HepG2 (cell line): Measurements from ENCODE around the gene TRIM7. TPM values are rescaled to one million over a fixed set of nuclear protein-coding genes. Genes with fewer than 3 reads are reported as not detected.

Source experiments
- ATM ChIP-seq: fragments of 450-650 bp; IDR thresholded peaks from 2 replicates; pipeline ENCODE4 v1.7.1; 2017; ENCODE audit warnings: mild to moderate bottlenecking, borderline replicate concordance
- BCL6 ChIP-seq: IDR thresholded peaks from 2 replicates; pipeline ENCODE4 v1.6.1; 2016; ENCODE audit warnings: missing genetic modification reagents, missing compliant biosample characterization
- BORCS8-MEF2B ChIP-seq: sonication (generic); formaldehyde crosslinking; IDR thresholded peaks from 2 replicates; pipeline ENCODE4 v1.8.0; 2022; ENCODE audit warnings: mild to moderate bottlenecking, missing genetic modification reagents
- DMAP1 ChIP-seq: IDR thresholded peaks from 2 replicates; pipeline ENCODE4 v1.6.1; 2016
- FLYWCH1 ChIP-seq: sonication (generic); formaldehyde crosslinking; IDR thresholded peaks from 2 replicates; pipeline ENCODE4 v1.8.1; 2023; ENCODE audit warnings: mild to moderate bottlenecking, missing genetic modification reagents
- FOXC1 ChIP-seq: sonication (generic); formaldehyde crosslinking; IDR thresholded peaks from 2 replicates; pipeline ENCODE4 v1.8.0; 2022; ENCODE audit warnings: mild to moderate bottlenecking, missing genetic modification reagents, borderline replicate concordance
- MAFK ChIP-seq, 2 experiments: IDR thresholded peaks in 1 of 2; conservative IDR thresholded peaks in 1 of 2; 2 replicates each; pipeline ENCODE4 v1.6.1; 2011; ENCODE audit warnings: improper control_type of control experiment in 2 of 2, low read length in 2 of 2
- MIER3 ChIP-seq: IDR thresholded peaks from 2 replicates; pipeline ENCODE4 v1.6.1; 2016; ENCODE audit warnings: missing compliant biosample characterization, borderline replicate concordance
- RFX5 ChIP-seq: IDR thresholded peaks from 2 replicates; pipeline ENCODE4 v1.6.1; 2011; ENCODE audit warnings: low read depth, low read length, improper control_type of control experiment
- ZNF235 ChIP-seq: sonication (generic); formaldehyde crosslinking; IDR thresholded peaks from 2 replicates; pipeline ENCODE4 v1.8.1; 2023; ENCODE audit warnings: mild to moderate bottlenecking, missing genetic modification reagents, borderline replicate concordance
- ZNF33A ChIP-seq: sonication (generic); formaldehyde crosslinking; IDR thresholded peaks from 2 replicates; pipeline ENCODE4 v1.5.1; 2020; ENCODE audit warnings: missing genetic modification reagents, mild to moderate bottlenecking, moderate library complexity, borderline replicate concordance
- ZNF343 ChIP-seq: sonication (generic); formaldehyde crosslinking; IDR thresholded peaks from 2 replicates; pipeline ENCODE4 v1.4.0; 2020; ENCODE audit warnings: mild to moderate bottlenecking, missing genetic modification reagents
- ZNF510 ChIP-seq: sonication (generic); formaldehyde crosslinking; IDR thresholded peaks from 2 replicates; pipeline ENCODE4 v1.4.0; 2020; ENCODE audit warnings: low read depth, mild to moderate bottlenecking, missing genetic modification reagents
- ZNF570 ChIP-seq: sonication (generic); formaldehyde crosslinking; IDR thresholded peaks from 2 replicates; pipeline ENCODE4 v1.4.0; 2020; ENCODE audit warnings: mild to moderate bottlenecking, missing genetic modification reagents, borderline replicate concordance
- polyA plus RNA-seq, 8 experiments: library from polyadenylated mRNA; depleted of rRNA in 3 of 8; stranded (reverse) in 7 of 8; unstranded in 1 of 8; fragments of >200 nt; fragmentation: Illumina TruSeq in 4 of 8; extraction: Trizol in 4 of 8; gene quantifications; 2 replicates each; pipeline versions ENCODE4 v1.2.1 to v1.2.3, GENCODE V29; 2011 to 2016; ENCODE audit warnings: low read depth in 4 of 8, missing spikeins in 1 of 8, mixed read lengths in 1 of 8; ENCODE audit not compliant: insufficient read depth in 1 of 8
- total RNA-seq, 5 experiments: library from RNA; depleted of rRNA; stranded (reverse); fragments of >200 nt; fragmentation: Illumina TruSeq; extraction: Trizol; gene quantifications; 2 replicates each; pipeline ENCODE4 v1.2.3, GENCODE V29; 2016; ENCODE audit warnings: low read depth in 1 of 5
- TF ChIP-seq, protein P1 (sequence below): sonication (generic); formaldehyde crosslinking; IDR thresholded peaks from 2 replicates; pipeline ENCODE4 v1.8.1; 2023; ENCODE audit warnings: mild to moderate bottlenecking, missing genetic modification reagents, borderline replicate concordance
- TF ChIP-seq, protein P2 (sequence below): sonication (generic); formaldehyde crosslinking; IDR thresholded peaks from 2 replicates; pipeline ENCODE4 v1.4.0; 2020; ENCODE audit warnings: missing genetic modification reagents
- TF ChIP-seq, protein P3 (sequence below): sonication (generic); formaldehyde crosslinking; IDR thresholded peaks from 2 replicates; pipeline ENCODE4 v1.8.0; 2022; ENCODE audit warnings: low read depth, missing genetic modification reagents
- TF ChIP-seq, protein P4 (sequence below): sonication (generic); formaldehyde crosslinking; IDR thresholded peaks from 2 replicates; pipeline ENCODE4; 2020; ENCODE audit warnings: missing genetic modification reagents, mild to moderate bottlenecking, borderline replicate concordance
- TF ChIP-seq, protein P5 (sequence below): sonication (generic); formaldehyde crosslinking; IDR thresholded peaks from 2 replicates; pipeline ENCODE4 v1.4.0; 2020; ENCODE audit warnings: missing genetic modification reagents

The TRIM7 gene
- total and polyA plus RNA-seq, 2 of the 13 experiments (the other 11 are each of a cell fraction or from before 2014, with no cell fraction given), result 0.13 TPM; not detected in 1

DNA sequence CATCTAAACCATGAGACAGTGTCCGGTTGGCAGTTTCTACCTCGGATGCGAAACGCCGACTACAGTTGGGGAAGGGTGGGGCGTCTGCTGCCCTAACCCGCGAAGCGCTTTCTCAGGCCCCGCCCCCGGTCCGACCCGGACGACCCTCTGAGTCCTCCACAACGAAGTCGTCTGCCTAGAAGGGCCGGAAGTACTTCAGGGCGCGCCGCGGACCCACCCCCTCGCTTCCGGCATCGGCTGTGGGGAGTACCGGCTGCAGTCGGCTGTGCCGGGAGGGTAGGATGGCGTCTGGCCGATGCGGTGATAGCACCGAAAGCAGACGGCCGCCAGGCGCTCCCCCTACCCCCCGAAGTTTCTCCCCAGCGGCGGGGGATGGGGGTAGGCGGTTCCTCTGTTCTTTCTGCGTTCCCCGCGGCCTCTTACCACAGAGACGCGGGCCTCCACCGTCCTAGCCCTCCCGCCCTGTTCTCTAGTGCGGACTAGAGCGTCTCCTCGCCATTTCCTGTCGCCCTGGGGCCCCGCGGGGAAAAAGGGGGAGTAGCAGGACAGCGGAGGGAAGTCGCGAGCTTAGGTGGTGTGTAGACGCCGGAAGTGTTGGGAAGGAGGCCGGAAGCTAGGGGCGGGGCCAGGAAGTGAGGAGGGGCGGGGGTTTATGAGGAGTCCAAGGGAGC, 18.2 kb upstream of the TRIM7 start, which contains the start of gene TRIM41 (continued):
- peak; percentile 59; the same call in 1 of the 2 replicates for TF ChIP-seq ZNF510 (CRISPR knock-in tag)
- TF ChIP-seq ZNF33A (CRISPR knock-in tag), result no peak
- TF ChIP-seq MAFK (conservative IDR thresholded peaks at IDR 0.05 in 1 of 2, IDR thresholded peaks at IDR 0.05 in 1 of 2; ENCODE audit: low read length in 2 of 2), result no peak
- TF ChIP-seq, protein P1, sequence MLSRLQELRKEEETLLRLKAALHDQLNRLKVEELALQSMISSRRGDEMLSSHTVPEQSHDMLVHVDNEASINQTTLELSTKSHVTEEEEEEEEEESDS (CRISPR knock-in tag), result no peak
- peak; percentile 11; the same call in 1 of the 2 replicates for TF ChIP-seq RFX5
- TF ChIP-seq, protein P2, sequence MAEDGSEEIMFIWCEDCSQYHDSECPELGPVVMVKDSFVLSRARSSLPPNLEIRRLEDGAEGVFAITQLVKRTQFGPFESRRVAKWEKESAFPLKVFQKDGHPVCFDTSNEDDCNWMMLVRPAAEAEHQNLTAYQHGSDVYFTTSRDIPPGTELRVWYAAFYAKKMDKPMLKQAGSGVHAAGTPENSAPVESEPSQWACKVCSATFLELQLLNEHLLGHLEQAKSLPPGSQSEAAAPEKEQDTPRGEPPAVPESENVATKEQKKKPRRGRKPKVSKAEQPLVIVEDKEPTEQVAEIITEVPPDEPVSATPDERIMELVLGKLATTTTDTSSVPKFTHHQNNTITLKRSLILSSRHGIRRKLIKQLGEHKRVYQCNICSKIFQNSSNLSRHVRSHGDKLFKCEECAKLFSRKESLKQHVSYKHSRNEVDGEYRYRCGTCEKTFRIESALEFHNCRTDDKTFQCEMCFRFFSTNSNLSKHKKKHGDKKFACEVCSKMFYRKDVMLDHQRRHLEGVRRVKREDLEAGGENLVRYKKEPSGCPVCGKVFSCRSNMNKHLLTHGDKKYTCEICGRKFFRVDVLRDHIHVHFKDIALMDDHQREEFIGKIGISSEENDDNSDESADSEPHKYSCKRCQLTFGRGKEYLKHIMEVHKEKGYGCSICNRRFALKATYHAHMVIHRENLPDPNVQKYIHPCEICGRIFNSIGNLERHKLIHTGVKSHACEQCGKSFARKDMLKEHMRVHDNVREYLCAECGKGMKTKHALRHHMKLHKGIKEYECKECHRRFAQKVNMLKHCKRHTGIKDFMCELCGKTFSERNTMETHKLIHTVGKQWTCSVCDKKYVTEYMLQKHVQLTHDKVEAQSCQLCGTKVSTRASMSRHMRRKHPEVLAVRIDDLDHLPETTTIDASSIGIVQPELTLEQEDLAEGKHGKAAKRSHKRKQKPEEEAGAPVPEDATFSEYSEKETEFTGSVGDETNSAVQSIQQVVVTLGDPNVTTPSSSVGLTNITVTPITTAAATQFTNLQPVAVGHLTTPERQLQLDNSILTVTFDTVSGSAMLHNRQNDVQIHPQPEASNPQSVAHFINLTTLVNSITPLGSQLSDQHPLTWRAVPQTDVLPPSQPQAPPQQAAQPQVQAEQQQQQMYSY (CRISPR knock-in tag), result no peak; the same call in 1 of the 2 replicates
- TF ChIP-seq FOXC1 (CRISPR knock-in tag), result no peak; the same call in 1 of the 2 replicates
- TF ChIP-seq, protein P3, sequence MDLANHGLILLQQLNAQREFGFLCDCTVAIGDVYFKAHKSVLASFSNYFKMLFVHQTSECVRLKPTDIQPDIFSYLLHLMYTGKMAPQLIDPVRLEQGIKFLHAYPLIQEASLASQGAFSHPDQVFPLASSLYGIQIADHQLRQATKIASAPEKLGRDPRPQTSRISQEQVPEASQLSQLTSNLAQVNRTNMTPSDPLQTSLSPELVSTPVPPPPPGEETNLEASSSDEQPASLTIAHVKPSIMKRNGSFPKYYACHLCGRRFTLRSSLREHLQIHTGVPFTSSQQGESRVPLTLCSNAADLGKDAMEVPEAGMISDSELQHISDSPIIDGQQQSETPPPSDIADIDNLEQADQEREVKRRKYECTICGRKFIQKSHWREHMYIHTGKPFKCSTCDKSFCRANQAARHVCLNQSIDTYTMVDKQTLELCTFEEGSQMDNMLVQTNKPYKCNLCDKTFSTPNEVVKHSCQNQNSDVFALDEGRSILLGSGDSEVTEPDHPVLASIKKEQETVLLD (CRISPR knock-in tag), result peak; percentile 82; the same call in 1 of the 2 replicates
- TF ChIP-seq BCL6 (CRISPR knock-in tag), result no peak; the same call in 1 of the 2 replicates
- no peak for TF ChIP-seq ZNF235 (CRISPR knock-in tag)
- peak; percentile 75; the same call in 1 of the 2 replicates for TF ChIP-seq MIER3 (CRISPR knock-in tag)
- peak; percentile 75; the same call in 1 of the 2 replicates for TF ChIP-seq ZNF343 (CRISPR knock-in tag)
- 0 out of 2 replicates have a peak, but pooled peaks have one; percentile 7 for TF ChIP-seq ZNF570 (CRISPR knock-in tag)
- TF ChIP-seq ATM, result no peak
- TF ChIP-seq BORCS8-MEF2B (CRISPR knock-in tag), result peak; percentile 89; the same call in 1 of the 2 replicates
- TF ChIP-seq DMAP1 (CRISPR knock-in tag), result peak; percentile 89; the same call in 1 of the 2 replicates
- TF ChIP-seq FLYWCH1, result no peak
- TF ChIP-seq, protein P4, sequence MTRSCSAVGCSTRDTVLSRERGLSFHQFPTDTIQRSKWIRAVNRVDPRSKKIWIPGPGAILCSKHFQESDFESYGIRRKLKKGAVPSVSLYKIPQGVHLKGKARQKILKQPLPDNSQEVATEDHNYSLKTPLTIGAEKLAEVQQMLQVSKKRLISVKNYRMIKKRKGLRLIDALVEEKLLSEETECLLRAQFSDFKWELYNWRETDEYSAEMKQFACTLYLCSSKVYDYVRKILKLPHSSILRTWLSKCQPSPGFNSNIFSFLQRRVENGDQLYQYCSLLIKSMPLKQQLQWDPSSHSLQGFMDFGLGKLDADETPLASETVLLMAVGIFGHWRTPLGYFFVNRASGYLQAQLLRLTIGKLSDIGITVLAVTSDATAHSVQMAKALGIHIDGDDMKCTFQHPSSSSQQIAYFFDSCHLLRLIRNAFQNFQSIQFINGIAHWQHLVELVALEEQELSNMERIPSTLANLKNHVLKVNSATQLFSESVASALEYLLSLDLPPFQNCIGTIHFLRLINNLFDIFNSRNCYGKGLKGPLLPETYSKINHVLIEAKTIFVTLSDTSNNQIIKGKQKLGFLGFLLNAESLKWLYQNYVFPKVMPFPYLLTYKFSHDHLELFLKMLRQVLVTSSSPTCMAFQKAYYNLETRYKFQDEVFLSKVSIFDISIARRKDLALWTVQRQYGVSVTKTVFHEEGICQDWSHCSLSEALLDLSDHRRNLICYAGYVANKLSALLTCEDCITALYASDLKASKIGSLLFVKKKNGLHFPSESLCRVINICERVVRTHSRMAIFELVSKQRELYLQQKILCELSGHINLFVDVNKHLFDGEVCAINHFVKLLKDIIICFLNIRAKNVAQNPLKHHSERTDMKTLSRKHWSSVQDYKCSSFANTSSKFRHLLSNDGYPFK (CRISPR knock-in tag), result peak; percentile 97
- TF ChIP-seq, protein P5, sequence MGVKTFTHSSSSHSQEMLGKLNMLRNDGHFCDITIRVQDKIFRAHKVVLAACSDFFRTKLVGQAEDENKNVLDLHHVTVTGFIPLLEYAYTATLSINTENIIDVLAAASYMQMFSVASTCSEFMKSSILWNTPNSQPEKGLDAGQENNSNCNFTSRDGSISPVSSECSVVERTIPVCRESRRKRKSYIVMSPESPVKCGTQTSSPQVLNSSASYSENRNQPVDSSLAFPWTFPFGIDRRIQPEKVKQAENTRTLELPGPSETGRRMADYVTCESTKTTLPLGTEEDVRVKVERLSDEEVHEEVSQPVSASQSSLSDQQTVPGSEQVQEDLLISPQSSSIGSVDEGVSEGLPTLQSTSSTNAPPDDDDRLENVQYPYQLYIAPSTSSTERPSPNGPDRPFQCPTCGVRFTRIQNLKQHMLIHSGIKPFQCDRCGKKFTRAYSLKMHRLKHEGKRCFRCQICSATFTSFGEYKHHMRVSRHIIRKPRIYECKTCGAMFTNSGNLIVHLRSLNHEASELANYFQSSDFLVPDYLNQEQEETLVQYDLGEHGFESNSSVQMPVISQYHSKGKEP (CRISPR knock-in tag), result no peak
